CD4-positive, alpha-beta T cell (primary cell): ENCODE data around the gene SEPTIN10. TPM values are rescaled to one million over a fixed set of nuclear protein-coding genes. Genes with fewer than 3 reads are reported as not detected.

ENCODE experiments used
- ATAC-seq: fragments of 200-7000 bp; cut with Tn5 transposase; one replicate; pipeline ENCODE4 v1.10.0; 2022; ENCODE audit warnings: mild to moderate bottlenecking; ENCODE audit not compliant: poor library complexity
- CTCF ChIA-PET: fragments of 350-600 bp; sonication (Branson Sonifier 250); formaldehyde crosslinking; loops from one replicate; lab custom pipeline; 2021; ENCODE audit warnings: antibody characterized with exemption, inconsistent platforms; lab: Charles Lee
- POLR2A ChIA-PET: fragments of 350-600 bp; sonication (Branson Sonifier 250); formaldehyde crosslinking; loops from one replicate; lab custom pipeline; 2021; ENCODE audit warnings: antibody characterized with exemption, inconsistent platforms; lab: Charles Lee
- DNase-seq, 14 experiments: peaks; one replicate each; pipeline ENCODE4 v3.0.0-alpha.2; 2013 to 2020; ENCODE audit warnings: mixed read lengths in 2 of 14
- H3K27ac ChIP-seq, 2 donors: one replicate each; pipeline versions ENCODE4 v1.5.1 to v1.7.0; 2013; ENCODE audit warnings: low read length in 2 of 2, low read depth in 1 of 2, mild to moderate bottlenecking in 1 of 2
- H3K27me3 ChIP-seq, 2 experiments: 1 replicate in 1 of 2; 2 replicates in 1 of 2; pipeline versions ENCODE4 v1.6.1 to v1.7.0; 2013; ENCODE audit warnings: low read length in 2 of 2, control low read depth in 1 of 2, mild to moderate bottlenecking in 1 of 2, moderate library complexity in 1 of 2; ENCODE audit not compliant: insufficient read depth in 2 of 2, control insufficient read depth in 1 of 2
- H3K36me3 ChIP-seq: one replicate; pipeline ENCODE4 v1.6.1; 2013; ENCODE audit warnings: low read length, control low read depth; ENCODE audit not compliant: insufficient read depth
- H3K4me1 ChIP-seq: one replicate; pipeline ENCODE4 v1.6.1; 2013; ENCODE audit warnings: low read length, control low read depth; ENCODE audit not compliant: insufficient read depth
- H3K4me3 ChIP-seq: one replicate; pipeline ENCODE4 v1.5.1; 2013; ENCODE audit warnings: mild to moderate bottlenecking, low read length, moderate library complexity
- H3K9me3 ChIP-seq, 2 experiments: 1 replicate in 1 of 2; 2 replicates in 1 of 2; pipeline versions ENCODE4 v1.6.1 to v1.7.0; 2013; ENCODE audit warnings: low read length in 2 of 2, mild to moderate bottlenecking in 2 of 2, control low read depth in 1 of 2, moderate library complexity in 1 of 2; ENCODE audit not compliant: control insufficient read depth in 1 of 2, insufficient read depth in 1 of 2
- H3K27ac Mint-ChIP-seq: one replicate; pipeline ENCODE4 v1.8.0; 2020; ENCODE audit warnings: mixed read lengths
- H3K27me3 Mint-ChIP-seq: one replicate; pipeline ENCODE4 v1.8.0; 2021; ENCODE audit warnings: mixed read lengths
- H3K36me3 Mint-ChIP-seq: one replicate; pipeline ENCODE4 v1.8.0; 2021; ENCODE audit warnings: low read depth, mixed read lengths
- H3K4me1 Mint-ChIP-seq: one replicate; pipeline ENCODE4 v1.8.0; 2021; ENCODE audit warnings: low read depth, mixed read lengths
- H3K4me3 Mint-ChIP-seq: one replicate; pipeline ENCODE4 v1.8.0; 2020; ENCODE audit warnings: mild to moderate bottlenecking, mixed read lengths
- H3K9me3 Mint-ChIP-seq: one replicate; pipeline ENCODE4 v1.8.0; 2020; ENCODE audit warnings: mixed read lengths
- CTCF ChIP-seq: fragments of 200-600 bp; IDR thresholded peaks from one replicate; pipeline ENCODE4 v1.8.0; 2022; ENCODE audit warnings: antibody characterized with exemption, mild to moderate bottlenecking
- intact Hi-C, 2 experiments: fragments of 100-400 bp; cut with DNase I in 1 of 2; cut with micrococcal nuclease in 1 of 2; formaldehyde crosslinking; loops; one replicate each; pipeline versions ENCODE4 v1.15.1 to v1.9.0; 2023 to 2025; cut with DNase I, micrococcal nuclease
- total RNA-seq, 174 experiments: library from RNA in 2 of 174; stranded (reverse) in 2 of 174; gene quantifications; one replicate each; pipeline ENCODE4 v1.2.3 and lab custom pipeline; 2021 to 2026

SEPTIN10 gene
- total RNA-seq, 2 experiments from 2014 or later = 2.0 to 2.6 TPM

GRCh38 chr2:109635426-109636304, 21.9 kb upstream of the SEPTIN10 start:
- Histone ChIP-seq H3K4me3 (no peak overlapping the region), H3K36me3 (no peaks in the 10 kb centered on the region), H3K4me1 (no peaks in the 10 kb centered on the region), H3K27me3 (peaks cover 0 to 2% of the 10 kb centered on the region in 2 experiments), H3K9me3 (no peaks in the 10 kb centered on the region), H3K27ac (no peak overlapping the region)
- H3K4me1 Mint-ChIP-seq = peaks cover 5% of the 10 kb centered on the region
- no peak for TF ChIP-seq CTCF
- H3K4me3 Mint-ChIP-seq = no peak overlapping the region
- no peak for ATAC-seq
- intact Hi-C loops = loop anchor here in 1 of 2 experiments (2.0 kb wide), 1 partner anchor 21 kb away; no protein-coding TSS in a partner anchor
- H3K9me3 Mint-ChIP-seq = no peaks in the 10 kb centered on the region
- H3K27me3 Mint-ChIP-seq = peaks cover 4% of the 10 kb centered on the region
- ChIA-PET POLR2A (no interaction called here), CTCF (no interaction called here)
- H3K27ac Mint-ChIP-seq = no peak overlapping the region
- no peak for DNase-seq
- no peaks in the 10 kb centered on the region for H3K36me3 Mint-ChIP-seq

- ATAC-seq = no peak
- peaks cover 5% of the 10 kb centered on the region for H3K4me1 Mint-ChIP-seq
- intact Hi-C loops = no loop called here
- no peak overlapping the region for H3K27ac Mint-ChIP-seq
- ChIA-PET CTCF (no interaction called here), POLR2A (no interaction called here)
- peaks cover 0 to 2% of the 10 kb centered on the region in 2 experiments for H3K27me3 ChIP-seq
- no peaks in the 10 kb centered on the region for H3K36me3 ChIP-seq
- H3K4me3 ChIP-seq = no peak overlapping the region
- H3K9me3 Mint-ChIP-seq = no peaks in the 10 kb centered on the region
- no peak for TF ChIP-seq CTCF
- no peak for DNase-seq
- no peaks in the 10 kb centered on the region for H3K9me3 ChIP-seq
- no peaks in the 10 kb centered on the region for H3K4me1 ChIP-seq
- no peak overlapping the region for H3K27ac ChIP-seq
- H3K36me3 Mint-ChIP-seq = no peaks in the 10 kb centered on the region
- peaks cover 11% of the 10 kb centered on the region for H3K27me3 Mint-ChIP-seq
- no peak overlapping the region for H3K4me3 Mint-ChIP-seq
Measured at GRCh38 chr2:109633284-109633961, 19.7 kb upstream of the SEPTIN10 start.

GRCh38 chr2:109632158-109632789, 18.5 kb upstream of the SEPTIN10 start:
- H3K27ac Mint-ChIP-seq = no peak overlapping the region

More at GRCh38 chr2:109632158-109632789, 18.5 kb upstream of the SEPTIN10 start:
- Histone ChIP-seq H3K9me3 (no peaks in the 10 kb centered on the region), H3K27ac (no peak overlapping the region), H3K36me3 (no peaks in the 10 kb centered on the region), H3K4me1 (no peaks in the 10 kb centered on the region), H3K27me3 (peaks cover 0 to 2% of the 10 kb centered on the region in 2 experiments), H3K4me3 (no peak overlapping the region)
- Mint-ChIP-seq H3K4me3 (no peak overlapping the region), H3K9me3 (no peaks in the 10 kb centered on the region), H3K4me1 (no peaks in the 10 kb centered on the region), H3K27me3 (peaks cover 17% of the 10 kb centered on the region), H3K36me3 (no peaks in the 10 kb centered on the region)
- ChIA-PET POLR2A (no interaction called here), CTCF (no interaction called here)
- DNase-seq (no peak), ATAC-seq (no peak)
- intact Hi-C loops = no loop called here
- TF ChIP-seq CTCF = no peak
